ENCODE data around the gene PLPP7.
"Not testable (repeated sequence)": the region's sequence is repeated elsewhere in the genome, so short reads cannot be mapped to it uniquely, and the experiment has no call there.

The PLPP7 gene

GRCh38 chr9:131289301-131290035 lies at the start of gene PLPP7:
Gene PLPP7, plus strand, starts transcription at chr9:131289723. Its CDS starts 275 bp downstream, at chr9:131289998.
- no peak for DNase-seq

GRCh38 chr9:131240047-131240921 lies 49.2 kb upstream of the PLPP7 start:
- no peak for DNase-seq

- DNase-seq, result not testable (repeated sequence)
These were observed 45.2 kb upstream of the PLPP7 start for GRCh38 chr9:131244331-131244730.

- DNase-seq, result no peak
These were observed 42.9 kb upstream of the PLPP7 start for GRCh38 chr9:131246618-131247017.

- DNase-seq, result no peak
These were observed 37.4 kb upstream of the PLPP7 start for GRCh38 chr9:131252120-131252519.

- DNase-seq, result no peak
These were observed 35.5 kb upstream of the PLPP7 start for GRCh38 chr9:131253891-131254491.

- DNase-seq, result no peak
These were observed 34.9 kb upstream of the PLPP7 start for GRCh38 chr9:131254626-131255025.

GRCh38 chr9:131255676-131256197 lies 33.8 kb upstream of the PLPP7 start:
- DNase-seq, result no peak

- no peak for DNase-seq
These were observed 32.1 kb upstream of the PLPP7 start for GRCh38 chr9:131257266-131258025.

GRCh38 chr9:131258186-131258585 lies 31.3 kb upstream of the PLPP7 start:
- DNase-seq, result no peak

- no peak for DNase-seq
These were observed 30.7 kb upstream of the PLPP7 start for GRCh38 chr9:131258698-131259431.

- no peak for DNase-seq
These were observed 30.1 kb upstream of the PLPP7 start for GRCh38 chr9:131259432-131259898.

- no peak for DNase-seq
These were observed 29.5 kb upstream of the PLPP7 start for GRCh38 chr9:131259916-131260597.

GRCh38 chr9:131260751-131261452 lies 28.6 kb upstream of the PLPP7 start:
- DNase-seq, result no peak

GRCh38 chr9:131262327-131263032 lies 27.0 kb upstream of the PLPP7 start:
- DNase-seq, result no peak

GRCh38 chr9:131263033-131263343 lies 26.5 kb upstream of the PLPP7 start:
- DNase-seq, result not testable (repeated sequence)

- no peak for DNase-seq
These were observed 25.8 kb upstream of the PLPP7 start for GRCh38 chr9:131263701-131264100.

- DNase-seq, result no peak
These were observed 25.3 kb upstream of the PLPP7 start for GRCh38 chr9:131264231-131264630.

- no peak for DNase-seq
These were observed 23.0 kb upstream of the PLPP7 start for GRCh38 chr9:131266266-131267229.
